H1 (cell line): ENCODE measurements around the gene PRG3. TPM values are rescaled to one million over a fixed set of nuclear protein-coding genes. Genes with fewer than 3 reads are reported as not detected.

Experiments
- PHF8 ChIP-seq: fragments of 200-600 bp; sonication (generic); conservative IDR thresholded peaks from 2 replicates; pipeline ENCODE4 v1.7.1; 2012; ENCODE audit warnings: low read depth, mild to moderate bottlenecking, inconsistent platforms, low read length, moderate library complexity
- RXRA ChIP-seq: IDR thresholded peaks from 2 replicates; pipeline ENCODE4 v1.6.1; 2011; ENCODE audit warnings: low read depth, mild to moderate bottlenecking, low read length, moderate library complexity; ENCODE audit not compliant: insufficient read depth
- polyA plus RNA-seq, 7 experiments: library from polyadenylated mRNA; depleted of rRNA in 3 of 7; stranded (reverse) in 5 of 7; unstranded in 2 of 7; fragments of >200 nt in 5 of 7; fragments of 200-250 nt in 2 of 7; gene quantifications; 1 replicate in 5 of 7; 2 replicates in 1 of 7; 4 replicates in 1 of 7; pipeline versions ENCODE4 v1.2.1 to v1.2.3, GENCODE V29; 2011 to 2013; ENCODE audit warnings: missing spikeins in 2 of 7, mixed read lengths in 2 of 7
- total RNA-seq: library from RNA; stranded (reverse); fragmentation: NEBNext Ultra II Directional; extraction: Animal tissue kit (Norgen Biotek cat#: 25700); gene quantifications from 2 replicates; pipeline ENCODE4 v1.2.1, GENCODE V29; 2021

PRG3 gene
- total and polyA plus RNA-seq, 2 of the 8 experiments (the other 6 are each of a cell fraction or from before 2014, with no cell fraction given) = not detected

- TF ChIP-seq PHF8 = no peak
- no peak for TF ChIP-seq RXRA
- TF ChIP-seq, all 59 proteins: peak for 0
These were observed 20.0 kb downstream of the PRG3 start (continued) for GRCh38 chr11:57360991-57361390.
